H1 (cell line): ENCODE data around the gene SLC6A2. TPM values are rescaled to one million over a fixed set of nuclear protein-coding genes. Genes with fewer than 3 reads are reported as not detected.
A peak's percentile ranks its signal among the peaks of the same experiment; 100 is the strongest.

Experiments used
- CTCF ChIA-PET: fragments of 300-600 bp; sonication (Branson Sonifier 250); formaldehyde crosslinking; loops from one replicate; lab custom pipeline; 2021; ENCODE audit not compliant: partially characterized antibody; lab: Charles Lee
- POLR2A ChIA-PET: fragments of 300-600 bp; sonication (Branson Sonifier 250); formaldehyde crosslinking; loops from one replicate; lab custom pipeline; 2021; ENCODE audit warnings: inconsistent platforms; ENCODE audit not compliant: partially characterized antibody; lab: Charles Lee
- DNase-seq, 2 experiments: peaks; one replicate each; pipeline versions ENCODE4 v3.0.0 to v3.0.0-alpha.2; 2010 to 2022; ENCODE audit warnings: low spot score in 2 of 2, low read depth in 1 of 2, mixed read lengths in 1 of 2
- FAIRE-seq: peaks from 2 replicates; lab custom pipeline; 2011; peaks lifted over from hg19 to GRCh38; lab: Jason Lieb, UNC
- H2AFZ ChIP-seq: 2 replicates; pipeline ENCODE4 v1.8.1; 2012; ENCODE audit warnings: low read length, inconsistent platforms
- H2AK5ac ChIP-seq: 2 replicates; pipeline ENCODE4 v1.6.1; 2013; ENCODE audit warnings: low read depth, low read length
- H2BK120ac ChIP-seq: replicated peaks from 2 replicates; pipeline ENCODE3; 2013; ENCODE audit warnings: low read depth, low read length, inconsistent platforms
- H2BK12ac ChIP-seq: 2 replicates; pipeline ENCODE4 v1.6.1; 2013; ENCODE audit warnings: low read depth, low read length
- H2BK15ac ChIP-seq: 2 replicates; pipeline ENCODE4 v1.6.1; 2013; ENCODE audit warnings: low read length
- H2BK20ac ChIP-seq: 2 replicates; pipeline ENCODE4 v1.6.1; 2013; ENCODE audit warnings: low read length
- H2BK5ac ChIP-seq: 2 replicates; pipeline ENCODE4 v1.6.1; 2013; ENCODE audit warnings: low read depth, low read length
- H3K14ac ChIP-seq: 2 replicates; pipeline ENCODE4 v1.6.1; 2013; ENCODE audit warnings: inconsistent platforms; ENCODE audit not compliant: insufficient read length
- H3K18ac ChIP-seq: 2 replicates; pipeline ENCODE4 v1.6.1; 2013; ENCODE audit warnings: low read length; ENCODE audit errors: extremely low read depth
- H3K23ac ChIP-seq: 2 replicates; pipeline ENCODE4 v1.6.1; 2013; ENCODE audit warnings: inconsistent platforms; ENCODE audit not compliant: insufficient read length
- H3K23me2 ChIP-seq: 2 replicates; pipeline ENCODE4 v1.6.1; 2013; ENCODE audit warnings: low read depth, low read length
- H3K27ac ChIP-seq: 2 replicates; pipeline ENCODE4 v1.6.1; 2011; ENCODE audit warnings: low read depth, low read length, inconsistent platforms
- H3K27me3 ChIP-seq, 4 experiments: replicated peaks in 1 of 4; 1 replicate in 1 of 4; 2 replicates in 3 of 4; pipeline versions ENCODE4 v1.6.1 to v1.8.1; 2011 to 2013; ENCODE audit warnings: low read length in 3 of 4, mild to moderate bottlenecking in 3 of 4, inconsistent platforms in 2 of 4, mixed read lengths in 2 of 4, moderate library complexity in 1 of 4; ENCODE audit not compliant: control insufficient read depth in 3 of 4, insufficient read depth in 3 of 4; ENCODE audit errors: extremely low read depth in 1 of 4
- H3K36me3 ChIP-seq, 4 experiments: 2 replicates each; pipeline versions ENCODE4 v1.6.1 to v1.8.1; 2011 to 2013; ENCODE audit warnings: mild to moderate bottlenecking in 4 of 4, low read length in 3 of 4, moderate library complexity in 2 of 4, control low read depth in 1 of 4, inconsistent platforms in 1 of 4; ENCODE audit not compliant: insufficient read depth in 4 of 4, control insufficient read depth in 2 of 4
- H3K4ac ChIP-seq: replicated peaks from 2 replicates; pipeline ENCODE3; 2013; ENCODE audit warnings: low read length, low read depth, mixed read lengths, inconsistent platforms; ENCODE audit not compliant: insufficient read length
- H3K4me1 ChIP-seq, 4 experiments: replicated peaks in 1 of 4; 1 replicate in 1 of 4; 2 replicates in 3 of 4; pipeline versions ENCODE4 v1.6.1 to v1.8.1; 2011 to 2013; ENCODE audit warnings: low read length in 3 of 4, inconsistent platforms in 2 of 4, mixed read lengths in 1 of 4; ENCODE audit not compliant: insufficient read depth in 4 of 4, control insufficient read depth in 3 of 4
- H3K4me2 ChIP-seq, 2 experiments: 2 replicates each; pipeline versions ENCODE4 v1.6.1 to v1.8.1; 2011 to 2013; ENCODE audit warnings: low read depth in 2 of 2, low read length in 2 of 2, control low read depth in 1 of 2, inconsistent platforms in 1 of 2, mild to moderate bottlenecking in 1 of 2; ENCODE audit not compliant: insufficient read depth in 1 of 2
- H3K4me3 ChIP-seq, 4 experiments: fragments of 200-600, 300-600 bp in 1 of 4; sonication (generic), shearing (Covaris generic), sonication (Bioruptor Twin) in 1 of 4; 2 replicates each; pipeline versions ENCODE4 v1.5.1 to v1.8.1; 2011 to 2016; ENCODE audit warnings: low read length in 4 of 4, low read depth in 3 of 4, control low read depth in 2 of 4, inconsistent platforms in 2 of 4, mild to moderate bottlenecking in 2 of 4, mixed read lengths in 1 of 4, moderate library complexity in 1 of 4; ENCODE audit not compliant: insufficient read depth in 2 of 4; ENCODE audit errors: extremely low read depth in 1 of 4
- H3K56ac ChIP-seq: replicated peaks from 2 replicates; pipeline ENCODE3; 2013; ENCODE audit warnings: low read depth, mild to moderate bottlenecking, mixed read lengths, low read length, inconsistent platforms; ENCODE audit not compliant: insufficient read length
- H3K79me1 ChIP-seq: 2 replicates; pipeline ENCODE4 v1.6.1; 2013; ENCODE audit warnings: low read depth, low read length, control low read depth
- H3K79me2 ChIP-seq, 2 experiments: 2 replicates each; pipeline versions ENCODE4 v1.6.1 to v1.8.1; 2012 to 2013; ENCODE audit warnings: low read length in 2 of 2, mild to moderate bottlenecking in 2 of 2, inconsistent platforms in 1 of 2; ENCODE audit not compliant: insufficient read depth in 2 of 2, control insufficient read depth in 1 of 2
- H3K9ac ChIP-seq, 4 experiments: replicated peaks in 1 of 4; 1 replicate in 1 of 4; 2 replicates in 3 of 4; pipeline versions ENCODE4 v1.6.1 to v1.8.1; 2011 to 2013; ENCODE audit warnings: low read depth in 3 of 4, low read length in 3 of 4, control low read depth in 2 of 4, mild to moderate bottlenecking in 2 of 4, moderate library complexity in 2 of 4, inconsistent platforms in 1 of 4; ENCODE audit errors: extremely low read depth in 1 of 4
- H3K9me3 ChIP-seq, 2 experiments: 2 replicates each; pipeline versions ENCODE4 v1.6.1 to v1.8.1; 2012 to 2013; ENCODE audit warnings: mild to moderate bottlenecking in 2 of 2, moderate library complexity in 2 of 2, control low read depth in 1 of 2, inconsistent platforms in 1 of 2, low read depth in 1 of 2, low read length in 1 of 2, mixed read lengths in 1 of 2; ENCODE audit not compliant: insufficient read depth in 2 of 2
- H4K20me1 ChIP-seq, 2 experiments: replicated peaks in 1 of 2; 2 replicates each; pipeline versions ENCODE3 to v1.8.1; 2011 to 2013; ENCODE audit warnings: inconsistent platforms in 2 of 2, low read length in 2 of 2, mild to moderate bottlenecking in 1 of 2; ENCODE audit not compliant: insufficient read depth in 2 of 2, control insufficient read depth in 1 of 2
- H4K5ac ChIP-seq: 2 replicates; pipeline ENCODE4 v1.6.1; 2013; ENCODE audit warnings: low read length, low read depth, mixed read lengths, inconsistent platforms; ENCODE audit not compliant: insufficient read length
- H4K8ac ChIP-seq: 2 replicates; pipeline ENCODE4 v1.8.0; 2013; ENCODE audit warnings: mild to moderate bottlenecking, moderate library complexity, low read length, inconsistent platforms; ENCODE audit not compliant: insufficient read depth; ENCODE audit errors: extremely low read depth
- H4K91ac ChIP-seq: replicated peaks from 2 replicates; pipeline ENCODE3; 2013; ENCODE audit warnings: low read length, mixed read lengths, inconsistent platforms; ENCODE audit not compliant: insufficient read length
- CEBPB ChIP-seq: IDR thresholded peaks from 2 replicates; pipeline ENCODE4 v1.6.1; 2012; ENCODE audit warnings: low read depth, low read length
- EGR1 ChIP-seq: IDR thresholded peaks from 2 replicates; pipeline ENCODE4 v1.6.1; 2011; ENCODE audit warnings: low read depth, low read length, borderline replicate concordance
- HDAC2 ChIP-seq, 2 experiments: fragments of 300-600 bp in 1 of 2; sonication (generic) in 1 of 2; IDR thresholded peaks; 2 replicates each; pipeline ENCODE4 v1.6.1; 2011 to 2012; ENCODE audit warnings: low read depth in 2 of 2, low read length in 2 of 2, mild to moderate bottlenecking in 2 of 2, moderate library complexity in 2 of 2, borderline replicate concordance in 1 of 2, inconsistent platforms in 1 of 2
- KDM1A ChIP-seq: fragments of 200-600, 300-600 bp; sonication (generic); IDR thresholded peaks from 2 replicates; pipeline ENCODE4 v1.7.1; 2016; ENCODE audit warnings: mild to moderate bottlenecking, low read length, borderline replicate concordance
- MAX ChIP-seq: IDR thresholded peaks from 2 replicates; pipeline ENCODE4 v1.6.1; 2012; ENCODE audit warnings: inconsistent platforms
- TAF1 ChIP-seq: IDR thresholded peaks from 2 replicates; pipeline ENCODE4 v1.6.1; 2011; ENCODE audit warnings: mild to moderate bottlenecking, low read depth, low read length
- ZNF274 ChIP-seq: IDR thresholded peaks from 2 replicates; pipeline ENCODE4 v1.7.0; 2012; ENCODE audit warnings: low read length, borderline replicate concordance; ENCODE audit errors: extremely low read depth
- WGBS, 2 experiments: shearing (Covaris generic) in 1 of 2; methylation state at CpG; one replicate each; pipeline versions ENCODE4 v1.1.6 to v1.1.7; 2013 to 2015; ENCODE audit warnings: low lambda C conversion rate in 2 of 2, mixed read lengths in 2 of 2, inconsistent platforms in 1 of 2, low coverage in 1 of 2, missing lambda C conversion rate in 1 of 2; ENCODE audit not compliant: insufficient replicate concordance in 2 of 2, insufficient coverage in 1 of 2, insufficient read length in 1 of 2; ENCODE audit errors: extremely low coverage in 1 of 2, missing lambda C conversion rate in 1 of 2; 5-methylcytosine and 5-hydroxymethylcytosine counted together
- polyA plus RNA-seq, 7 experiments: library from polyadenylated mRNA; depleted of rRNA in 3 of 7; stranded (reverse) in 5 of 7; unstranded in 2 of 7; fragments of >200 nt in 5 of 7; fragments of 200-250 nt in 2 of 7; gene quantifications; 1 replicate in 5 of 7; 2 replicates in 1 of 7; 4 replicates in 1 of 7; pipeline versions ENCODE4 v1.2.1 to v1.2.3, GENCODE V29; 2011 to 2013; ENCODE audit warnings: missing spikeins in 2 of 7, mixed read lengths in 2 of 7
- total RNA-seq: library from RNA; stranded (reverse); fragmentation: NEBNext Ultra II Directional; extraction: Animal tissue kit (Norgen Biotek cat#: 25700); gene quantifications from 2 replicates; pipeline ENCODE4 v1.2.1, GENCODE V29; 2021

Gene SLC6A2
- total and polyA plus RNA-seq, 2 of the 8 experiments (the other 6 are each of a cell fraction or from before 2014, with no cell fraction given) = 0.35 TPM; not detected in 1

GRCh38 chr16:55706739-55707384 is 51.1 kb downstream of the SLC6A2 start:
- H3K79me2 ChIP-seq = no peaks in the 10 kb centered on the region
- H4K20me1 ChIP-seq = no peaks in the 10 kb centered on the region
- H3K56ac ChIP-seq = no peak overlapping the region
- H3K4me1 ChIP-seq = no peaks in the 10 kb centered on the region; a peak in 1 of 7 replicates
- H3K23me2 ChIP-seq = no peaks in the 10 kb centered on the region
- no peak overlapping the region for H2BK20ac ChIP-seq
- no peak overlapping the region for H3K27ac ChIP-seq
- no peak overlapping the region for H2BK15ac ChIP-seq
- no peak overlapping the region for H3K9ac ChIP-seq
- WGBS, 2 experiments = 89% methylated on average over 1 of the region's 1 CpG; no CpG with 5 or more reads in 1 of the 2 experiments
- no peak overlapping the region for H2AFZ ChIP-seq
- no peaks in the 10 kb centered on the region for H3K79me1 ChIP-seq
- H3K36me3 ChIP-seq = no peaks in the 10 kb centered on the region
- no peak overlapping the region for H2BK120ac ChIP-seq
- H2AK5ac ChIP-seq = no peak overlapping the region
- ChIA-PET CTCF (interaction anchor here (0.7 to 23.3 kb wide), 9 partner anchors 9 to 602 kb away, joined by 3 to 446 read pairs (median 5); no protein-coding TSS in a partner anchor), POLR2A (no interaction called here)
- H3K18ac ChIP-seq = no peak overlapping the region
- H2BK12ac ChIP-seq = peak overlapping the region; percentile 39; the same call in 1 of the 2 replicates
- no peak overlapping the region for H3K14ac ChIP-seq
- H3K9me3 ChIP-seq = no peaks in the 10 kb centered on the region
- no peak overlapping the region for H2BK5ac ChIP-seq
- H3K4ac ChIP-seq = no peak overlapping the region
- H3K27me3 ChIP-seq = no peaks in the 10 kb centered on the region; a peak in 1 of 7 replicates
- H4K91ac ChIP-seq = no peak overlapping the region
- no peak for DNase-seq
- no peak overlapping the region for H3K23ac ChIP-seq
- no peak overlapping the region for H3K4me2 ChIP-seq
- no peak overlapping the region for H4K5ac ChIP-seq
- no peak for FAIRE-seq
- no peak overlapping the region for H4K8ac ChIP-seq
- no peak overlapping the region for H3K4me3 ChIP-seq
- TF ChIP-seq HDAC2 (IDR thresholded peaks at IDR 0.05; ENCODE audit: borderline replicate concordance in 1 of 2, low read depth in 2 of 2, low read length in 2 of 2) = no peak
- TF ChIP-seq ZNF274 = no peak
- TF ChIP-seq CEBPB = peak; percentile 48; the same call in 1 of the 2 replicates
- no peak for TF ChIP-seq EGR1
- no peak for TF ChIP-seq MAX
- TF ChIP-seq TAF1 = no peak
- no peak for TF ChIP-seq KDM1A
